Epidermal melanocyte (primary cell): ENCODE measurements around the gene DNAJC16.
A peak's percentile ranks its signal among the peaks of the same experiment; 100 is the strongest.
"Not testable (repeated sequence)": the region's sequence is repeated elsewhere in the genome, so short reads cannot be mapped to it uniquely, and the experiment has no call there.

Source experiments
- DNase-seq: peaks from one replicate; pipeline ENCODE4 v3.0.0; 2011; ENCODE audit warnings: low spot score; ENCODE audit not compliant: insufficient read length

DNAJC16 gene

DNA sequence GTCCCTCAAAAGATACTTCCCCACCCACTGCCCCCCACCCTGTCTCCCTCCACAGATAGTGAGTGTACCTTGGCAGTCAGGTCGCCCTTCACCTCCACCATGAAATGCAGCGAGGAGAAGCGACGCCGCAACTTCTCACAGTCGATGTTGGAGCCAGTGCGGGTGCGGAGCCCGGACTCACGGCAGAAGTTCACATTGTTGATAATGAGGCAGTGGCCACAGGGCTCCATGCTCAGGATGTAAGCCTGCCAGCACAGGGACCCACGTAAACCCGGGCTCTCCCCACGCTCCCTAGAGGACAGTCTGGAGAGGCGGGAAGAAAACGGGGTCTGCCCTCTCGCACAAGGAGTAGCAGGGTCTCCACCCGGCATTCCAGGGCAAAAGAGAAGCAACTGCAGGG is 19.8 kb upstream of the DNAJC16 start:
- no peak for DNase-seq

DNA sequence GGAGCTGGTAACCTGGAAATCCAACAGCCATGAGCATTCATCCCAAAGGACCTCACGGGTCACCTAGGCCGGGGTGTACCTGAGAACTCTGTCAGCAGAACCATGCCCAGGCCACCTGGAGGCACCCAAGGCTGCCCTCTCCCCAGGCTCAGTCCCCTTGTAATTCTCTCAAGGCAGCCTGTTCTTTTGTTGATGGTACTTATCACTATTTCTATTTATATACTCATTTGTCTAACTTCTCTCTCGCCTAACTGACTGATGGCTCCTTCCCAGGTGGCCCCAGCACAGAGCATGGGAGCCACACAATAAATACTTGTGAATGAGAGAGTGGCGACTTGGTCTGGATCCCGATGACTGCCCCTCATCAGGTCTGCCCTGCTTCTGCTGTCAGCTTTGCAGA is 19.4 kb upstream of the DNAJC16 start:
- no peak for DNase-seq

DNA sequence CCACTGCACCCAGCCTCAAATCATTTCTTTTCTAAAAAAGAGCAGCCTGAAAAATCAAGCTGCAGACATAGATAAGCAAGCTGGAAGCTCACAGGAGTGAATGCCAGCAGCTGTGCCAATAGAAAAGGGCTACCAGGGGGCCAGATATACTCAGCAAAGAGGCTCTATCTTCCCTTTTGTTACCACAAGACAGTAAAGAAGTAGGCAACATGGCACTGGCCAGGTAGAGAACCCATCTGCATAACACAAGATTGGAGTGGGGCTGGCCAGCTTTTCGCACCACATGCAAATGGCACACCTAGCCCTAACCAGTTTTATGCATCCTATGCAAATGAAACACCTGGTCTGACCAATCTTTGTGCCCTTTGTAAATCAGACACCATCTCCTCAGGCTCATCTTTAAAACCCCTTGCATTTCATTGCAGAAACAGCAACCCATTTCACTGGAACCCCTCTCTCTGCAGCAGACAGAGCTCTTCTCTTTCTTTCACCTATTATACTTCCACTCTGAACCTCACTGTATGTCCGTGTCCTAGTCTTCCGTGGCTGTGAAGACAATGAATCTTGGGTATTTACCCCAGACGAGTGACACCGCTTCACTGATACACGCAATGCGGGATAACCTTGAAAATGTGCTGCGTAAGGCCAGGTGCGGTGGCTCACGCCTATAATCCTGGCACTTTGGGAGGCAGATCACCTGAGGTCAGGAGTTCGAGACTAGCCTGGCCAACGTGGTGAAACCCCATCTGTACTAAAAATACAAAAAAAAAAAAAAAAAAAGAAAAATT is 17.8 kb upstream of the DNAJC16 start:
- no peak for DNase-seq

DNA sequence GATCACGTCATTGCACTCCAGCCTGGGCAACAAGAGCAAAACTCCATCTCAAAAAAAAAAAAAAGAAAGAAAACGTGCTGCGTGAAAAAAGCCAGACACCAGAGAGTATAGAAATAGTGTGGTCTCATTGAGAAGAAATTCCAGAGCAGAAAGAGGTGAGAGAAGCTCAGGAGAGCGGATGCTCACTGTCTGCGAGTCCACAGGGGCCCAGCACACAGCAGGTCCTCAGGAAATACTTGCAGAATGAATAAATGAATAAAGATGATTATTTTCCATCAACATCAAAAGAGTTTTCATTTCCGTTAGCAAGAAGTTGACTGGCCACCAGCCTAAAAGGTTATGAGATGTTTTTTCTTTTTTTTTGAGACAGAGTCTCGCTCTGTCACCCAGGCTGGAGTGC is 17.1 kb upstream of the DNAJC16 start:
- no peak for DNase-seq

DNA sequence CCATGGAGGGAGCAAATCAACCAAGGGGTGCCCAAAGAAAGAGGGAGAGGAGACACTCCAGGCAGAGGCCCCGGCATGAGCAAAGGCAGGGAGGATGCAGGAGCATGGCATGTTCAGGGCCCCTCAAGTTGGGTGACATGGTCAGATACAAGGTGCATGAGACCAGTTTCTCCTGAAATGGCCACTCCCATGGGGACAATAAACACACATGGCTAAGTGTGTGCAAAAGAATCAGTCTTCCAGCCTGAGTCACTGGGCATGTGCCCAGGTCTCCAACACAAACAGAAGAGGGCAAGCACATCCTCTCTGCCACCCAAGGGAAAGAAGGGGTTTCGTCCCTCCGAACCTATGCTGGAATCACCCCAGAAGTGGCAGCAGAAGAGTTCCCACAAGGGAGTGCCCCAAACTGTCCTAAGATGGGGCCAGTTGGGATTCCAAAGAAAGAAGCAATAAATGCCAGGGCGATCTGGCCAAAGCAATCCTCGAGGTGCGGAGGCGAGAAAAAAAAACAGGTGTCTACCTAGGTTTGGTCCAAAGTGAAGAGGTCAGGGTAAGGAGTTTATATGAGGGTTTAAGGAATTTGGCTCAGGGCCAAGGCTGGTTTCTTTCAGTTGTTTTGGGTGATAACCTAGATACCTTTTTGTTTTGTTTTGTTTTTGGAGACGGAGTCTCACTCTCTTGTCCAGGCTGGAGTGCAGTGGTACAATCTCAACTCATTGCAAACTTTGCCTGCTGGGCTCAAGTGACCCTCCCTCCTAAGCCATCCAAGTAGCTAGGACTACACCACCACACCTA is 15.8 kb upstream of the DNAJC16 start:
- DNase-seq, result no peak

DNA sequence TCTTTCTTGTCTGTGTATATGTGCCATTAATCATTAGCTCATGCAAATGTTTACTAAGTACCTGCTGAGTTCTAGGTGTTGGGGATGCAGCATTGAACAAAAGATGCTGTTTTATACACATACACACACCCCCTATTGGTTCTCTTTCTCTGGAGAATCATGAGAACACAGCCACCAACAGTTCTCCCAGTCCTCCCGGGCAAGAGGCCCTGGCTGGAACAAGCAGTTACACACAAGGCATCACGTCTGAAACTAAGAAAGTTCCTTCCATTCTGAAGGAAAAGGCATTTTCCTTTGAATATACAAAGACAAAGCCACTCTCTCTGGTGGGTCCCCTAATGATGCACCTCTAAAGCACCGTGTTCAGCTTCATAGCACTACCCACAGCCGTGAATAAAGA is 13.5 kb upstream of the DNAJC16 start:
- DNase-seq, result no peak

DNA sequence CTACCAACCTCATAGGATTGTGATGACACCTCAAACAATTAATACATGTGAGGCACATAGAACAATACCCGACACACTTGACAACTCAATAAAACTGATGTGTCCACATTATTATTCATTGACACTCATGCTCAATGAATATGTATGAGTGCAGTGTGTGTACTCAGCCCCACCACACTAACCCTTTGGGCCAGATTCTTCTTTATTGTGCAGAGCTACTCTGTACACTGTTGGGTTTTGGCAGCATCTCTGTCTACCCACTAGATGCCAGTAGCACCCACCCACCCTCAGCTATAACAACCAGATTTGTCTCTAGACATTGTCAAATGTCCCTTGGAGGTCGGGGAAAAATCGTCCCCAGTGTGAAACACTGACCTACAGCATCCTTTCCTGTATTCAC is 12.7 kb upstream of the DNAJC16 start:
- no peak for DNase-seq

DNA sequence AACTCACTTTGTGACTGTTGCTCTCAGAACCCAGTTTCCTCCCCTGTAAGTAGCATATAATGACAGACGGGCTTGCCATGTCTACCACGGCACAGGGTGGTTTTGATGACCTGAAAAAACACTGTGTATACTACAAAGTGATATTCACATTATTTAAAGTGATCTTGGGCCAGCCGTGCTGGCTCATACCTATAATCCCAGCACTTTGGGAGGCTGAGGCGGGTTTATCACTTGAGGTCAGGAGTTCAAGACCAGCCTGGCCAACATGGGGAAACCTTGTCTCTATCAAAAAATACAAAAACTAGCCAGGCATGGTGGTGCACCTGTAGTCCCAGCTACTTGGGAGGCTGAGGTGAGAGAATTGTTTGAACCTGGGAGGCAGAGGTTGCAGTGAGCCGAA is 12.1 kb upstream of the DNAJC16 start:
- not testable (repeated sequence) for DNase-seq

DNA sequence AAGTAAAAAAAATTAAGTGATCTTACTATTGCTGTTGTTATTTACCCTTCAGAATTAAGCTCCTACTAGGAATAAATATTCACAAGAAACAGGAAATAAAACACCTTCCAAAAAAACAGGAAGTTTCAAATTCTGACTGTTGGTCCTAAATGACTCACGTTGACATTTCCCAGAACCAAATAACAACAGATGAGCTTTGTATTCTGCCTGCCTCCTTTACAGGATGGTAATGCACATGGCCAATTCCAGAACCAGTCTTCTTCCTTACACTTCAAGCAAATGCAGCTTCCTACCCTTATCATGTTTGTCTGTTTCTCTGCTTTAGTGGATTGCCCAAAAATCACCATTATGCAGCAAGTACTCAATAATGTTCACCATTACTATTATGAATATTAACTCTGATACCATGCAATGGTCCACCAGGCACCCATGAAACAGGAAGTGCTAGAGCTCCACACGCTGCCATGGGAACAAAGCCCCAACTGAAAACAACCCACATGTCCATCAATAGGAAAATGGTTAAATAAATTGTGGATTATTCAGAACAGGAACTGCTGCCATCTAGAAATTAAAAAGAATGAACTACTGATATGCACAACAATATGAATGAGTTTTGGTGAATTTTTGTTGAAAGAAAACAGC is 11.5 kb upstream of the DNAJC16 start:
- DNase-seq, result no peak

DNA sequence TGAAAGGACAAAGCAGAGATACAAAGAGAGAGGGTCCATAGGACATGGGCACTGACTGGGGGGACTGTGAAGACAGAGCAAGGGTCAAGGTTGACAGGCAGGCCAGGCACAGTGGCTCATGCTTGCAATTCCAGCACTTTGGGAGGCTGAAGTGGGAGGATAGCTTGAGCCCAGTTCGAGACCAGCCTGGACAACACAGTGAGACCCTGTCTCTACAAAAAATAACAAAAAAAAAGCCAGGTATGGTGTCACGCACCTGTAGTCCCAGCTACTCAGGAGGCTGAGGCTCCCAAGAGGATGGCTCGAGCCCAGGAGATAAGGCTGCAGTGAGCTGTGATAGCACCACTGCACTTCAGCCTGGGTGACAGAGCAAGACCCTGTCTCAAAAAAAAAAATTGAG is 7.0 kb upstream of the DNAJC16 start:
- no peak for DNase-seq

DNA sequence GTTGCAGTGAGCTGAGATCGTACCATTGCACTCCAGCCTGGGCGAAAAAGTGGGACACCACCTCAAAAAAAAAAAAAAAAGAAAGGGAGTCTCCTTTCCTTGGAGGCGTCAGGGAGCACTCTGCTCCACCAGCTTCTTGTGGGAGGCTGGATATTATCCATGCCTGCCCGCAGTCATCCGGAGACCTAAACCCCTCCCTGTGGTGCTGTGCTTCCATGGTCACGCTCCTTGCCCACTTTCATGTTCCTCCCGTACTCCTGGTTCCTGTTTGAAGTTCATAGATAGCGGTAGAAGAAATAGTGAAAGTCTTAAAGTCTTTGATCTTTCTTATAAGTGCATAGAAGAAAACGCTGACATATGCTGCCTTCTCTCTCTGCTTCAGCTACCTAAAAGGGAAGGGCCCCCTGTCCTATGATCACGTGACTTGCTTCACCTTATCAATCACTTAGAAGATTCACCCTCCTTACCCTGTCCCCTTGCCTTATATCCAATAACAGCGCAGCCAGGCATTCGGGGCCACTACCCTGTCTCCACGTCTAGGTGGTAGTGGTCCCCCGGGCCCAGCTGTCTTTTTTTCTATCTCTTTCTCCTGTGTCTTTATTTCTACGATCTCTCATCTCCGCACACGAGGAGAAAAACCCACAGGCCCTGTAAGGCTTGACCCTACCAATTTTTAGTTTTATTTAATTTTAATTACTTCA is 5.3 kb upstream of the DNAJC16 start:
- DNase-seq, result not testable (repeated sequence)

DNA sequence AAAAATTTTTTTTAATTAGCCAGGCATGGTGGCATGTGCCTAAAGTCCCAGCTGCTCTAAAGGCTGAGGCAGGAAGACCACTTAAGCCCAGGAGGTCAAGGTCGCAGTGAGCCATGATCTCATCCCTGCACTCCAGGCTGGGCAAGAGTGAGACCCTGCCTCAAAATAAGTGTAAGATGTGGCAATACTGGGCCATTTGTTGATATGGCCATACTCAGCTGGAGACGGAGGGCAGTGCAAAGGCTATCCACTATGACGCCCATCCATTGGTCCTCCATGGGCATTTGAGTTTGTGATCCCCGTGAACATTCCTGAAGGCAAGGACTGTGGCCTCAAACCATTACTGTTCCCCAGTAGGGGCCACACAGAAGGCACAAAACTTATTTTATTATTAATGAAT is 4.1 kb upstream of the DNAJC16 start:
- DNase-seq, result no peak

DNA sequence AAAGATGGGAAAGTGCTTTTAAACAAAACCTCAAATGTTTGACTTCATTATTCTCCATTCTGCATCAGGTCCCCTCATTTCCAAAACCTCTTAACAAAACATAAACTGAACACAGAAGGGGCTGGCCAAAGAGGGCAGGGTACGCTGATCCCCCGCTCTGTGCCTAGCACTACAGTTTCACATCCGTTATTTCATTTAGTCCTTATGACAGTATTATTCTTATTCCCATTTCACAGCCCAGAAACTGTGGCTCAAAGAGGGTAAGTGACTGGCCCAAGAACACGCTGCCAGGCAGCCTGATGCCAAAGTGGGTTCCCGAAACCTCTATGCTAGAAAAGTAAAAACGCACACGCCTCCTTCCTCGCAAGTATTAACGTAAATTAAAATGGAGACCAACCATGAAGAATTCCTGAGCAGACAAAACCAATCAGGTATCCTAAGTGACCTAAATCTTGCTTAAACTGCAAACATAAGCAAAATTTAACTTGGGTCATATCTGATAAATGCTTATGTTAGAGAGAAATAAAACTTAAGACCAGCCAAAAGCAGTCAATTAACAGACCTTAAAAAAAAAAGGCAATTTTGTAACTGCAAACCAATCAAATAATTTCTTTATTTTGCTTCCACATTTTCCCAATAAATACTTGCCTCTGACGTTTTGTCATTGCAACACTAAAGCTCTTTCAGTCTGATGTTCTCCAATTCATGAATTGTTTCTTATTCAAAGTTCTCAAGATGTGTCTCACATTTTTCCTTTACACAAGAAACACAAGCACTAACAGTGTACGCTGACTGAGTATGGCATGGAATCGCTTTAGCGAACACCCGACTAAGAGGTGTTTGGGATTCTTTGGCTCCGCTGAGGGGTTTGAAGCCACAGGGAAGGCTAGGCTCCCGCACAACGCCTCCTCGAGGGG is 3.3 kb upstream of the DNAJC16 start:
- DNase-seq, result no peak

DNA sequence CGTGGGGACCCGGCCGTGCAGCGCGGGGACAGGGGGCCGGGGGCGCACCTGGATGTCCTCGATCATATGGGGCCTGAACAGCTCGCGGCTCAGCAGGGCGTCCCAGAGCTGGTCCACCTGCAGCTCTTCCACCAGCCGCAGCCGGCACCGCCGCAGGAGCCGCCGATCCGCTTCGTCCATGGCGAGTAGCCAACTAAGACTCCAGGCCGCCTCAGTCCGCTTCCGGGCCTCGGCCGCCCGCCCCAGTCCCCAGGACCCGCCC is 2.7 kb upstream of the DNAJC16 start, which contains the start of gene CASP9:
TSS of gene CASP9 (minus strand) at position 195 of the 262 bp plus-strand sequence. CDS start at position 180, 15 bp downstream.
- no peak for DNase-seq

DNA sequence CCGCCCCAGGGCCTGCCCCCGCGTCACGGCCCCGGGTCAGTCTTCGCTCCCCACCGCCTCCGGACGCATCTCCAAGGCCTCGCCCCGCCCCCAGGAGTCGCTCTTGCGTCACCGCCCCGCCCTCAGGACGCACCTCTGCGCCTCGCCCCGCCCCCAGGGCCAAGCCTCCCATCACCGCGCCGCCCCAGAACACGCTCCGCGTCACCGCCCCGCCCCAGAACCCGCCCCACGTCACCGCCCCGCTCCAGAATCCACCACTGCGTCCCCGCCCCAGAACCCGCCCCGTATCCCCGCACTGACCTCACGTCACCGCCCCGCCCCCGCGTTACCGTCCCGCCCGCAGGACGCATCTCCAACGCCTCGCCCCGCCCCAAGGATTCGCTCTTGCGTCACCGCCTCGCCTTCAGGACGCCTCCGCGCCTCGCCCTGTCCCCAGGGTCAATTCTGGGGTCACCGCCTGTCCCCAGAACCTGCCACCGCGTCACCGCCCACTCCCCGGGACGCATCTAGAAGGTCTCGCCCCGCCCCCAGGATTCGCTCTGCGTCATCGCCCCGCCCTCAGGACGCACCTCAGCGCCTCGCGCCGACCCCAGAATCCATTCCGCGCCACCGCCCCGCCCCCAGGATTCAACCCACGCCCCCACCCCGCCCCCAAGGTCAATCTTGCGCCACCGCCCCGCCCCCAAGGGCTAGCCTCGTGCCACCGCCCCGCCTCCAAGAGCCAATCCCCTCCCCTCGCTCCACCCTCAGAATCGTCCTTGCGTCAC is 2.2 kb upstream of the DNAJC16 start:
- peak; percentile 75 for DNase-seq

DNA sequence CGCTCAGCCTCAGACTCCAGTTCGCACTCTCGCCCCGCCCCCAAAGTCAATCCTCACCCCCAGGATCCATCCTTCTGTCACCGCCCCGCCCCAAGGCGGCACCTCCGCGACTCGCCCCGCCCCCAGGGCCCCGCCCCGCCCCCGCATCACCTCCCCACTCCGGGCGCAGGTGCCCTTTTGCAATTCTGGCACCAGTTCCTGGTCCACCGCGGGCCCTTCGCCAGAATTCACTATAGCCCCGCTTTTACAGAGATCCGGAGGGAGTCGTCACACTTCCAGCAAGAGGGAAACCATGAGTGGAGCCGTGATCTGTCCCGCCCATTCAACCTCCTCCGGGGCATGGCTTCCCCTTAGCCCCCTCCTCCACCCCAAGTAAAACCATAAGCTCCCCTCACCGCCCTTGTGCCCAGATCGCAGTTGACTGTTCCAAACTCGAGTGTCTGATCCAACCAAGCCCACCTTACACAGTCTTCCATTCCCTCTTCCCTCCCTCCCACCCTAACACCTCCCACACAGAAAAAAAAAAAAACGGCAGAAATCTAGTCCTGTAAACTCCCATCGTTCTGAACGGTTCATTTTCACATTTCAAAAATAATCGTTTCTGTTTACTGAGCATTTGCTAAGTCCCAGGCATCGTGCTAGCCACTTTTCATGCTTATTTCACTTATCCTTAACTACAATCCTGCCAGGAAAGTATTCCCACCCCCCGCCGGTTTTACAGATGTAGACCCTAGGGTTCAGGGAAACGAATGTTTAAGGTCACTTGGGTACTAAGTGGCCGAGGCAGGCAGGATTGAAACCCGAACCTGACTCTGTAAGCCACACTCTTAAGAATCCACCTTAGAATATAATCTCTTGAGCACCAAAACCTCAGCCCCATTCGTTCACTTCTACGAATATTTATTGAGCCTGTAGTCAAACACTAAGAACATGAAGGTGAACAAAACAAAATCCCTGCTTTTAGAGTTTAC is 1.3 kb upstream of the DNAJC16 start:
- peak; percentile 89 for DNase-seq

DNA sequence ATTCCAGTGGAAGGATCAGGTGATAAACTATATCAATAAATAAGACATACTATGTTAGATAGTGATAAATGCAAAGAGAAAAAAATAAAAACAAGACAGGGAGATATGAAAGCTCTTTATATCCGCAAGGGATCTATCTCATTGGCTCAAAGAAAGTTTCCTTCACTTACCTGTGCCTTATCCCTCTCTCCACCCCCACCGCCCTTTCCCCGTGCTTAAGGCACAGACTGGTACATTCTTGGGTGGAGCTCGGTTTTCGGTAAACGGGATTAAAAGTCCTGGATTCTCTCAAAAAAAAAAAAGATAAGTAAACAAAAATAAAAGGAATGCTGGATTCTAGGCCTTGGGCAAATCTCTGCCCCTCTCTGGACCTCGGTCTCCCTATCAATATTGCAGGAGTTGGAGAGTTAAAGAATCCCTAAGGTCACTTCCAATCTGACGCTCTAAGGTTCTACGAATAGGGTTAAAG is 593 bp upstream of the DNAJC16 start:
- DNase-seq, result no peak

DNA sequence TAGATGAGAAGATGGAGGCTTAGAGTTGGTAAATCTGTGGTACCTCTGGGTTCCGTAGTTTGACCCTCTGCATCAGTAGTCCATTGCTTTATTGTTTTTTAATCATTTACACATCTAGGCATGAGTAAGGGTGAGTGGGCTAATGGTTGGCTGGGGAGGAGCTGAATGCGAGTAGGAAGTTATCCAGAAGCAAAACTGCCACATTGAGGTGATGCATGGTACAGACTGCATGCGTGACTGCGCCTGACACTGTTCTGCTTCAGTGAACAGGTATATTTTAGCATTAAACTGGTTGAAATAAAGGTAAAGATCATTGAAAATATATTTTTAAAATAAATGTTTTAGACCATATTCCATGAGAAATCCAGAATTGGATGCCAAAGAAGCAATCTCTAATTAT is 4.4 kb downstream of the DNAJC16 start:
- no peak for DNase-seq

DNA sequence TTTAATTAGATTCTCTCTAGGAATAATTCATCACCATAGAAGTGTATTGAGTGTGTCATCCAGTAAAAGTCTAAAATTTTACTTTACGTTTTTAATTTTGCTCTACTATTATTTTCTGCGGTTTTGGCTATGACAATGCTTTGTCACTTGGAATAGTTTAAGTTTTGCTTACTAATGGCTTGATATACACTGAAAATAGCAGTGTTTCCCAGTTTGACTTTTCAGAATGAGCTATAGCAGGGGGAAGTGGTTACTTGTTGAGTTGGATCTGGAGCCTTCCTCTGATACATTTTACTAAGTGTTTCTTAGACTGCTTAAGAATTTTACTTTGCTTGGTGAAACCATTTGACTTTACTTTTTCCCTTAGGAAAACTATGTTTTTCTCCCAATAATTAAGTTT is 5.0 kb downstream of the DNAJC16 start:
- no peak for DNase-seq
